Vagina (tissue), 2 donors: ENCODE data around the gene GLS2.

Experiments
- POLR2A ChIP-seq, 2 donors: fragments of 450-650 bp; IDR thresholded peaks; one replicate each; pipeline ENCODE4 v1.6.1; 2017; ENCODE audit warnings: antibody characterized with exemption in 2 of 2, mild to moderate bottlenecking in 2 of 2, moderate library complexity in 2 of 2
- POLR2AphosphoS5 ChIP-seq, 2 donors: sonication (generic); formaldehyde crosslinking; IDR thresholded peaks; one replicate each; pipeline ENCODE4 v1.9.0; 2017; ENCODE audit warnings: antibody characterized with exemption in 2 of 2, mild to moderate bottlenecking in 2 of 2, low read depth in 1 of 2; ENCODE audit not compliant: insufficient read depth in 1 of 2
- TF ChIP-seq, protein P1 (sequence below), 3 experiments: fragments of 450-650 bp in 2 of 3; fragments of 200-600 bp in 1 of 3; sonication (generic) in 1 of 3; IDR thresholded peaks; one replicate each; pipeline ENCODE4 v1.5.1; 2017 to 2019; ENCODE audit warnings: antibody characterized with exemption in 3 of 3, mild to moderate bottlenecking in 2 of 3, moderate library complexity in 2 of 3

DNA sequence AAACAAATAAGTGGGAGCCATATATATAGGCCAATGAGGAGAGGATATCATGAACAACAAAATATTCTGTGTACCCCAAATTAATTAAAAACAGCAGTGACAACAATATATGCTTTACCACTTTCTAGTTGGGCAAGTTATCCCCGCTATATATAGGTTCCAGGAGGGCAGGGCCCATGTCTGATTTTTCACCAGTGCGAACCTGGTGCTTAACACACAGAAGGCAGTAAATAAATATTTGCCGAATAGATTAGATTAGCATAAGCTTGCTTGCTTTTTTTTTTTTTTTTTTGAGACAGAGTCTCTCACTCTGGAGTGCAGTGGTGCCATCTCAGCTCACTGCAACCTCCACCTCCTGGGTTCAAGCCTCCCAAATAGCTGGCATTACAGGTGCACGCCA, 30.1 kb downstream of the GLS2 start:
- TF ChIP-seq, protein P1, sequence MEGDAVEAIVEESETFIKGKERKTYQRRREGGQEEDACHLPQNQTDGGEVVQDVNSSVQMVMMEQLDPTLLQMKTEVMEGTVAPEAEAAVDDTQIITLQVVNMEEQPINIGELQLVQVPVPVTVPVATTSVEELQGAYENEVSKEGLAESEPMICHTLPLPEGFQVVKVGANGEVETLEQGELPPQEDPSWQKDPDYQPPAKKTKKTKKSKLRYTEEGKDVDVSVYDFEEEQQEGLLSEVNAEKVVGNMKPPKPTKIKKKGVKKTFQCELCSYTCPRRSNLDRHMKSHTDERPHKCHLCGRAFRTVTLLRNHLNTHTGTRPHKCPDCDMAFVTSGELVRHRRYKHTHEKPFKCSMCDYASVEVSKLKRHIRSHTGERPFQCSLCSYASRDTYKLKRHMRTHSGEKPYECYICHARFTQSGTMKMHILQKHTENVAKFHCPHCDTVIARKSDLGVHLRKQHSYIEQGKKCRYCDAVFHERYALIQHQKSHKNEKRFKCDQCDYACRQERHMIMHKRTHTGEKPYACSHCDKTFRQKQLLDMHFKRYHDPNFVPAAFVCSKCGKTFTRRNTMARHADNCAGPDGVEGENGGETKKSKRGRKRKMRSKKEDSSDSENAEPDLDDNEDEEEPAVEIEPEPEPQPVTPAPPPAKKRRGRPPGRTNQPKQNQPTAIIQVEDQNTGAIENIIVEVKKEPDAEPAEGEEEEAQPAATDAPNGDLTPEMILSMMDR (IDR thresholded peaks at IDR 0.05) = no peak
- TF ChIP-seq POLR2A (IDR thresholded peaks at IDR 0.05) (no peak), POLR2AphosphoS5 (IDR thresholded peaks at IDR 0.05; ENCODE audit: insufficient read depth in 1 of 2, low read depth in 1 of 2) (no peak)
